ENCODE results near the gene TEAD1. TPM values are rescaled to one million over a fixed set of nuclear protein-coding genes. Genes with fewer than 3 reads are reported as not detected.

The TEAD1 gene
- total and polyA plus RNA-seq, 10 of the 15 experiments (the other 5 are each of a cell fraction or from before 2014, with no cell fraction given): 0.01 to 0.59 (median 0.04) TPM; not detected in 6

DNA sequence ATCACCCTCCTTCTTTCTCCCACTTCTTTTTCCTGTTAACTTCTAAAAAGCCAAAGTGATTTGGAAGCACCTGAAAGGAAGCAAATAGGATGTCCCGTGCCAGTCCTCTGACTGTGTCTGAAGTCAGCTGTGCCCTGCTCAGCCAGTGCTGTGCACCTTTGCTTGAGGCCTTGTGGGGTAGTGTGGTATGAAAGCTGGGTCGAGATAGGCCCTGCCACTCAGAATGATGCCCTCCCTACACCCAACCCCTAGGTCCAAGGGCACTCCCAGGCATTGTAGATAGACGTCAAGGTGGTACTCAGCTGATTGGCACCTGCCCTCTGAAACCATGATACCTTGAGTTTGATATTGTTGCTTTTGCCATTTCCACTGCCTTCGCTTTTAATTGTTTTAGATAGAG, 251.3 kb downstream of the TEAD1 start:
- intact Hi-C loops (cut with micrococcal nuclease; ENCODE audit: unreplicated experiment): no loop called here
- Histone ChIP-seq H3K4me2 (ENCODE audit: control insufficient read depth, insufficient read depth) (no peak overlapping the region), H3K9me3 (replicated peaks; ENCODE audit: control insufficient read depth, insufficient read depth, low read length) (no peaks in the 10 kb centered on the region), H3K27ac (ENCODE audit: control insufficient read depth, insufficient read depth) (no peak overlapping the region), H3K27me3 (replicated peaks in 1 of 2; ENCODE audit: control insufficient read depth in 2 of 2, insufficient read depth in 2 of 2, low read length in 1 of 2) (no peaks in the 10 kb centered on the region), H3K79me2 (ENCODE audit: control insufficient read depth, insufficient read depth, low read length) (no peaks in the 10 kb centered on the region), H2AFZ (ENCODE audit: control insufficient read depth, low read depth, low read length) (no peak overlapping the region), H3K9ac (ENCODE audit: control insufficient read depth, insufficient read depth, low read length) (no peak overlapping the region), H3K4me1 (ENCODE audit: control insufficient read depth, insufficient read depth, low read length) (no peaks in the 10 kb centered on the region), H3K36me3 (ENCODE audit: control insufficient read depth in 2 of 2, insufficient read depth in 2 of 2, low read length in 1 of 2) (no peaks in the 10 kb centered on the region), H4K20me1 (ENCODE audit: control insufficient read depth, insufficient read depth) (no peaks in the 10 kb centered on the region), H3K4me3 (no peak overlapping the region)
- BruUV-seq (replicated peaks): no TSS peak
- ChIA-PET CTCF (no interaction called here), POLR2A (no interaction called here), RAD21 (ENCODE audit: unreplicated experiment) (no interaction called here), SMC1A (ENCODE audit: uncharacterized antibody, unreplicated experiment) (no interaction called here)
- DNase-seq (ENCODE audit: low read depth, low spot score) (no peak), ATAC-seq (no peak), FAIRE-seq (no peak)
- WGBS (ENCODE audit: insufficient coverage, insufficient replicate concordance, low lambda C conversion rate, missing lambda C conversion rate): 18% methylated on average over 4 of the region's 4 CpGs
- in situ Hi-C loops (cut with MboI): no loop called here
- TF ChIP-seq RFX5 (IDR thresholded peaks at IDR 0.05; ENCODE audit: low read depth, low read length) (no peak), IRF4 (IDR thresholded peaks at IDR 0.05; ENCODE audit: low read depth, low read length) (no peak), KLF5 (IDR thresholded peaks at IDR 0.05; ENCODE audit: partially characterized antibody) (no peak), RAD51 (IDR thresholded peaks at IDR 0.05) (no peak), USF1 (IDR thresholded peaks at IDR 0.05; ENCODE audit: borderline replicate concordance, extremely low read length, insufficient read depth, low read depth, low read length) (no peak), CUX1 (IDR thresholded peaks at IDR 0.05; ENCODE audit: insufficient replicate concordance, low read depth, low read length) (no peak), ZNF687 (IDR thresholded peaks at IDR 0.05) (no peak), ZNF622 (IDR thresholded peaks at IDR 0.05) (no peak), SMAD1 (IDR thresholded peaks at IDR 0.05; ENCODE audit: low read depth, partially characterized antibody) (no peak), IKZF1 (conservative IDR thresholded peaks at IDR 0.05) (no peak), NFYA (IDR thresholded peaks at IDR 0.05; ENCODE audit: borderline replicate concordance, low read depth, low read length) (no peak)
- TF ChIP-seq, protein P1, sequence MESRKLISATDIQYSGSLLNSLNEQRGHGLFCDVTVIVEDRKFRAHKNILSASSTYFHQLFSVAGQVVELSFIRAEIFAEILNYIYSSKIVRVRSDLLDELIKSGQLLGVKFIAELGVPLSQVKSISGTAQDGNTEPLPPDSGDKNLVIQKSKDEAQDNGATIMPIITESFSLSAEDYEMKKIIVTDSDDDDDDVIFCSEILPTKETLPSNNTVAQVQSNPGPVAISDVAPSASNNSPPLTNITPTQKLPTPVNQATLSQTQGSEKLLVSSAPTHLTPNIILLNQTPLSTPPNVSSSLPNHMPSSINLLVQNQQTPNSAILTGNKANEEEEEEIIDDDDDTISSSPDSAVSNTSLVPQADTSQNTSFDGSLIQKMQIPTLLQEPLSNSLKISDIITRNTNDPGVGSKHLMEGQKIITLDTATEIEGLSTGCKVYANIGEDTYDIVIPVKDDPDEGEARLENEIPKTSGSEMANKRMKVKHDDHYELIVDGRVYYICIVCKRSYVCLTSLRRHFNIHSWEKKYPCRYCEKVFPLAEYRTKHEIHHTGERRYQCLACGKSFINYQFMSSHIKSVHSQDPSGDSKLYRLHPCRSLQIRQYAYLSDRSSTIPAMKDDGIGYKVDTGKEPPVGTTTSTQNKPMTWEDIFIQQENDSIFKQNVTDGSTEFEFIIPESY (IDR thresholded peaks at IDR 0.05): no peak
